Activated CD4-positive, CD25-positive, alpha-beta regulatory T cell treated with anti-CD3 and anti-CD28 coated beads, Interleukin-2, amount 50 U/mL, for 72 hours (primary cell): ENCODE results near the gene STN1.
A peak's percentile ranks its signal among the peaks of the same experiment; 100 is the strongest.

Experiments
- DNase-seq: peaks from one replicate; pipeline ENCODE4 v3.0.0; 2021

Gene STN1

GRCh38 chr10:103918053-103918846 lies at the start of gene STN1:
Gene STN1, minus strand, starts transcription at chr10:103918184. Its CDS starts 590 bp downstream, at chr10:103917594.
- DNase-seq, result peak; percentile 93

- no peak for DNase-seq
These were observed 49.6 kb upstream of the STN1 start for GRCh38 chr10:103967448-103968071.

- peak; percentile 89 for DNase-seq
These were observed 48.9 kb upstream of the STN1 start, which contains the start of gene SLK for GRCh38 chr10:103966671-103967447. Gene SLK, plus strand, starts transcription at chr10:103967140. Its CDS starts 606 bp downstream, at chr10:103967746.

- DNase-seq, result no peak
These were observed 42.1 kb upstream of the STN1 start for GRCh38 chr10:103960103-103960502.

- DNase-seq, result no peak
These were observed 41.0 kb upstream of the STN1 start for GRCh38 chr10:103958996-103959395.

- DNase-seq, result no peak
These were observed 36.6 kb upstream of the STN1 start for GRCh38 chr10:103954543-103954942.

- no peak for DNase-seq
These were observed 34.0 kb upstream of the STN1 start for GRCh38 chr10:103951942-103952341.

GRCh38 chr10:103951183-103951582 lies 33.2 kb upstream of the STN1 start:
- DNase-seq, result no peak

- no peak for DNase-seq
These were observed 31.7 kb upstream of the STN1 start for GRCh38 chr10:103949728-103950127.

- no peak for DNase-seq
These were observed 30.0 kb upstream of the STN1 start for GRCh38 chr10:103947799-103948516.

- no peak for DNase-seq
These were observed 24.9 kb upstream of the STN1 start for GRCh38 chr10:103942866-103943265.

GRCh38 chr10:103941801-103942200 lies 23.8 kb upstream of the STN1 start:
- no peak for DNase-seq

- no peak for DNase-seq
These were observed 21.5 kb upstream of the STN1 start for GRCh38 chr10:103939522-103939921.

GRCh38 chr10:103936022-103936421 lies 18.0 kb upstream of the STN1 start:
- no peak for DNase-seq

- no peak for DNase-seq
These were observed 16.3 kb upstream of the STN1 start for GRCh38 chr10:103934308-103934707.

- no peak for DNase-seq
These were observed 15.7 kb upstream of the STN1 start for GRCh38 chr10:103933557-103934121.

- DNase-seq, result no peak
These were observed 15.0 kb upstream of the STN1 start for GRCh38 chr10:103932971-103933370.

GRCh38 chr10:103932271-103932670 lies 14.3 kb upstream of the STN1 start:
- DNase-seq, result no peak

GRCh38 chr10:103931603-103932002 lies 13.6 kb upstream of the STN1 start:
- no peak for DNase-seq

- DNase-seq, result no peak
These were observed 12.9 kb upstream of the STN1 start for GRCh38 chr10:103930881-103931280.

- DNase-seq, result no peak
These were observed 12.5 kb upstream of the STN1 start for GRCh38 chr10:103930449-103930848.

GRCh38 chr10:103929381-103929921 lies 11.5 kb upstream of the STN1 start:
- no peak for DNase-seq
